Stimulated activated memory B cell treated with anti-CD40 and anti-IgM and Interleukin-4, amounts not matched to agents 10 μg/mL and 1 μg/mL and 100 μg/mL, for 72 hours (primary cell): ENCODE measurements around the gene PRAMEF5.
A peak's percentile ranks its signal among the peaks of the same experiment; 100 is the strongest.
"Not testable (repeated sequence)": the region's sequence is repeated elsewhere in the genome, so short reads cannot be mapped to it uniquely, and the experiment has no call there.

ENCODE experiments used
- ATAC-seq: fragments of 150-1000 bp; cut with Tn5 transposase; 2 replicates; pipeline ENCODE4 v1.10.0; 2021
- H3K27ac Mint-ChIP-seq: one replicate; pipeline ENCODE4 v1.8.0; 2022; ENCODE audit warnings: mild to moderate bottlenecking, mixed read lengths
- H3K27me3 Mint-ChIP-seq: one replicate; pipeline ENCODE4 v1.8.0; 2022; ENCODE audit warnings: mixed read lengths
- H3K36me3 Mint-ChIP-seq: one replicate; pipeline ENCODE4 v1.8.0; 2022; ENCODE audit warnings: mixed read lengths
- H3K4me1 Mint-ChIP-seq: one replicate; pipeline ENCODE4 v1.8.0; 2022; ENCODE audit warnings: mixed read lengths
- H3K4me3 Mint-ChIP-seq: one replicate; pipeline ENCODE4 v1.8.0; 2022; ENCODE audit warnings: mild to moderate bottlenecking, moderate library complexity, mixed read lengths
- H3K9me3 Mint-ChIP-seq: one replicate; pipeline ENCODE4 v1.8.0; 2022; ENCODE audit warnings: mixed read lengths

PRAMEF5 gene

DNA sequence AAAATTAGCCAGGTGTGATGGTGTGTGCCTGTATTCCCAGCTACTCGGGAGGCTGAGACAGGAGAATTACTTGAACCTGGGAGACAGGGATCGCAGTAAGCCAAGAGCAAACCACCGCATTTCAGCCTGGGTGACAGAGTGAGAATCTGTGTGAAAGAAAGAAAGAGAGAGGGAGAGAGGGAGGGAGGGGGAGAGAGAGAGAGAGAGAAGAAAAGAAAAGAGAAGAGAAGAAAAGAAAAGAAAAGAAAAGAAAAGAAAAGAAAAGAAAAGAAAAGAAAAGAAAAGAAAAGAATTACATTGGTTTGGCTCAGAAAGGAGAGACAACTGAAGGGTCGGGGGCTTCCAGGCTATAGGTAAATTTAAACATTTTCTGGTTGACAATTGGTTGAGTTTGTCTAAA lies 14.4 kb upstream of the PRAMEF5 start:
- not testable (repeated sequence) for H3K9me3 Mint-ChIP-seq, ATAC-seq, H3K4me1 Mint-ChIP-seq, H3K4me3 Mint-ChIP-seq, H3K27ac Mint-ChIP-seq, H3K36me3 Mint-ChIP-seq, H3K27me3 Mint-ChIP-seq

DNA sequence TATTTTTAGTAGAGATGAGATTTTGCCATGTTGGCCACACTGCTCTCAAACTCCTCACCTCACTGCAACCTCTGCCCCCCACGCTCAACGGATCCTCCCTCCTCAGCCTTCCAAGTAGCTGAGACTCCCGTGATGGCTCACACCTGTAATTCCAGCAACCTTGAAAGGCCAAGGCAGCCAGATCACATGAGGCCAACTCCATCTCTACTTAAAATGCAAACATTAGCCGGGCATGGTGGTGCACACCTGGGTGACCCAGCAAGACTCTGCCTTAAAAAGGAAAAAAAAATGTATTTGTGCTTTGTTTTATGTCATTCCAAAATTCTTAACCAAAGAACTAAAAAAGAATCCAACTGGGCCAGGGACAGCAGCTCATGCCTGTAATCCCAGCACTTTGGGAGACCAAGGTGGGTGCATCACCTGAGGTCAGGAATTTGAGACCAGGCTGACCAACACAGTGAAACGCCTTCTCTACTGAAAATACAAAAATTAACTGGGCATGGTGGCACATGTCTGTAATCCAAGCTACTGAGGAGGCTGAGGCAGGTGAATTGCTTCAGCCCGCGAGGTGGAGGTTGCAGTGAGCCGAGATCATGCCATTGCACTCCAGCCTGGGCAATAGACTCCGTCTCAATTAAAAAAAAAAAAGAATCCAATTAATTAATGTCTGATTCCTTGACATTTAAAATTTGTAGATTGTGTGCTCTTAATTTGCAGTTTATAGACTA lies 10.3 kb upstream of the PRAMEF5 start:
- not testable (repeated sequence) for H3K27ac Mint-ChIP-seq, H3K27me3 Mint-ChIP-seq

DNA sequence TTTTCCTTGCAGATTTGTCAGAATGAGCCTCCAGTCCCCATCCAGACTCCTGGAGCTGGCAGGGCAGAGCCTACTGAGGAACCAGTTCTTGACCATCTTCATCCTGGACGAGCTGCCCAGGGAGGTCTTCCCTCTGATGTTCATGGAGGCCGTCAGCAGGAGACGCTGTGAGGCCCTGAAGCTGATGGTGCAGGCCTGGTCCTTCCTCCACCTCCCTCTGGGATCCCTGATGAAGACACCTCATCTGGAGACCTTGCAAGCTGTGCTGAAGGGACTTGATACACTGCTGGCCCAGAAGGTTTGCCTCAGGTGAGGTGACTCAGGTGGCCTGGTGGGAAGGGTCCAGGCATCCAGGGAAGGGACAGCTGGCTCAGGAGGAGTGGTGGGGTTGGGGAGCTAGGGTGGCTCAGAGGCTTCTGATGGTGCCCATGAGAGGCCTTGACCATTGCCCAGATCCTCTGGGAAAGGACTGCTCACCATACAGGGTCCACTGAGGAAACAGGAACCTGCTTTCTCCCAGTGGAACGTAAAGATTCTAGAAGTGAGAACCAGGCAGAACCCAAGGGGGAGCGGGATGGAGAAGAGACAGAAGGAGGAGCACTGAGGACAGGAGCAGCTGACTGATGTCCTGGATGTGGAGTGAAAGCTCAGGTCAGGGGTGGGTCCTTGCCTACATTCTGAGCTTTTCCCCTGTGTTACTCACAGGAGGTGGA lies 8.0 kb upstream of the PRAMEF5 start:
- not testable (repeated sequence) for ATAC-seq, H3K27me3 Mint-ChIP-seq

More for the DNA sequence above, 10.3 kb upstream of the PRAMEF5 start:
- not testable (repeated sequence) for H3K36me3 Mint-ChIP-seq, H3K4me3 Mint-ChIP-seq, H3K9me3 Mint-ChIP-seq, H3K4me1 Mint-ChIP-seq
- ATAC-seq, result peak; percentile 13

DNA sequence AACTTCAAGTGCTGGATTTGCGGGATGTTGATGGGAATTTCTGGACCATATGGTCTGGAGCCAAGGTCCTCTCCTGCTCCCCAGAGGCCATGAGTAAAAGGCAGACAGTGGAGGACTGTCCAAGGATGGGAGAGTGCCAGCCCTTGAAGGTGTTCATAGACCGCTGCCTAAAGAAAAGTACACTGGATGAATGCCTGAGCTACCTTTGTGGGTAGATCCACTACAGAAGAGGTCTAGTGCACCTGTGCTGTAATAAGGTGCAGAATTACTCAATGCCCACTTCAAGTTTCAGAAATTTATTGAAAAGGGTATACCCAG lies 7.5 kb upstream of the PRAMEF5 start:
- not testable (repeated sequence) for ATAC-seq, H3K9me3 Mint-ChIP-seq, H3K36me3 Mint-ChIP-seq, H3K27me3 Mint-ChIP-seq, H3K4me3 Mint-ChIP-seq, H3K4me1 Mint-ChIP-seq, H3K27ac Mint-ChIP-seq

More for the DNA sequence above, 8.0 kb upstream of the PRAMEF5 start:
- not testable (repeated sequence) for H3K4me1 Mint-ChIP-seq, H3K9me3 Mint-ChIP-seq, H3K36me3 Mint-ChIP-seq, H3K27ac Mint-ChIP-seq, H3K4me3 Mint-ChIP-seq

DNA sequence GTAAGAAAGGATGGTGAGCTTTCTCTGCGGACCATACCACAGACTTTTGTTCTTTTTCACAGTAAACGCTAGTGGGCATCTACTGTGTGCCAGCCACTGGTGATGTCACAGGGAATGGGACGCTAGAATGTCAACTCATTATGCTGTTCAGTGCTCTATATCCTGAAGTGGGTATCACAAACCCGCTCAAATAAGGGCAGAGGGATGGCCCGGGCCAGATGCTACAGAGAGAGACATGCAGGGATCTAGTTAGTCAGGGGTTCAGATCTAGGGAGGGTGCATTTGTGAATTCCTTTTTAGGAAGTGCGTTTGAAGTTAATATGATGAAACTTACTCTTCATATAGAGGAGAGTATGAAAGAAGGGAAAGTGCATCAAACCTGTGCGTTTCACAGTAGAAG lies 6.9 kb upstream of the PRAMEF5 start:
- not testable (repeated sequence) for H3K27me3 Mint-ChIP-seq, H3K4me1 Mint-ChIP-seq, H3K9me3 Mint-ChIP-seq, H3K36me3 Mint-ChIP-seq, H3K27ac Mint-ChIP-seq, H3K4me3 Mint-ChIP-seq
- peak; percentile 45 for ATAC-seq

DNA sequence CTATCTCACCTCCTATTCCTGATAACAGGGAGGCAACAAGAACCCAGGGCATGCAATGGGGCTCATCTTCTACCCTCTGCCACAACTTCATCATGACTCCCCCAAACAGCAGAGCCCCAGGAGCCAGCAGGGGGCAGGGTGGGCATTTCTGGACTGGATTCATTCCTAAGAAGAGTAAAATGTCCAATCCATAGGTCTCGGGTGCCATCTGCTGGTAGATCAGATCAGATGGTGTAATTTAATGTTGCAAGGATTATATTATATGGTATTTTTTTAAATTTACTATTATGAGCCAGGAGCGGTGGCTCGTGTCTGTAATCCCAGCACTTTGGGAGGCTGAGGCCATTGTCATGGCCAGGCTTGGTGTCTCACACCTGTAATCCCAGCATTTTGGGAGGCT lies 11.1 kb downstream of the PRAMEF5 start:
- H3K27ac Mint-ChIP-seq, H3K9me3 Mint-ChIP-seq, H3K4me3 Mint-ChIP-seq, H3K27me3 Mint-ChIP-seq, ATAC-seq, H3K36me3 Mint-ChIP-seq, H3K4me1 Mint-ChIP-seq: not testable (repeated sequence)

DNA sequence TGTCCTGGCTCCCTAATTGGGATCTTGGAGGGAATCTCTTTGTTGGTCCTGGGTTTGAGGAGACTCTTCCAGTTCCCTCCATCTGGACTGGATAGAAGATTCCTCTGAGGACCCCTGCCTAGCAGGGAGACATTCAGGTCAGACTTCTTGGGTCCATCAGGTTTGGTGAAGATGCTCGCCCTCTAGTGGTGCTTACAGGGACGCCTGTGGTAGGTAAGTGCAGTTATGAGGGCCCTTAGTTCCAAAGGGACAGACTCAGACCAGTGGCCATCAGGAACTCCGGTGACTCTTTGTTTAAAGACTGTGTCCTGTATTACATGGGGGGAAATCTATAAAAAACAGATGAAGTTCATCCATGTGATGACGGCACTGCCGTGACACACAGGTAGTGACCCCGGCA lies 23.0 kb downstream of the PRAMEF5 start:
- not testable (repeated sequence) for H3K27ac Mint-ChIP-seq, H3K36me3 Mint-ChIP-seq, H3K9me3 Mint-ChIP-seq, H3K4me1 Mint-ChIP-seq, ATAC-seq, H3K4me3 Mint-ChIP-seq, H3K27me3 Mint-ChIP-seq

DNA sequence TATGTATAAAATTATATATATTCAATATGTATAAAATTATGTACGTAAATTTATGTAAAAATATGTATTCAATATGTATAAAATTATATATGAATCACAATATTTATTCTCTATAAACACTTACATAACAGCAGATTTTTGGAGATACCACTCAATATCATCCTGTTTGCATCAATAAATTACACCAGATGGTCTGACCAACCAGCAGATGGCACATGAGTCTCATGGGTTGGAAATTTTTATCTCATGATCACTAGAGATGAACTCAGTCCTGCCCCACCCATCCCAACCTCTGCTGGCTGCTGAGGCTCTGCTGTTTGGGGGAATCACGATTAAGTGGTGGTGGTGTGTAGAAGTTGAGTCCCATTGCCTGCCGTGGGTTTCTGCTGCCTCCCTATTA lies 25.6 kb downstream of the PRAMEF5 start:
- H3K27ac Mint-ChIP-seq, H3K36me3 Mint-ChIP-seq, H3K9me3 Mint-ChIP-seq, ATAC-seq, H3K27me3 Mint-ChIP-seq, H3K4me1 Mint-ChIP-seq, H3K4me3 Mint-ChIP-seq: not testable (repeated sequence)

DNA sequence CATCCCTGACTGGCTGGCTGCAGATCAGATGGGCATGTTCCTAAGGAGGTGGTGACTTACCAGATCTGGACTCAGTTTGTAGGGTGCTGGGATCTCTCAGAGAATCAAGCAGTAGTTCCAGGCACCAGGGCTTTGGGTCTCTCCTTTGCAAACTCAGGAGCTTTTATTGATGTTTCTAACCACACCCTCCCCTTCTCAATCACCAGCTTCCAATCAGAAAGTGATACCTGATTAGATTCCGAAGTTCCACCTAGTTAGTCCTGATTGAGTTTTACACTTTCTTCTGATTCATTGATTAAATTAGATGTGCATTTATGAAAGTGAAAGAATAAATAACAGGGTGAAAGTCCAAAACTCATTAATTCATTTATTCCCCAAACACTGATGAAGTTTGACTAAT lies 31.0 kb downstream of the PRAMEF5 start, which contains the start of gene PRAMEF8:
Gene PRAMEF8, minus strand, starts transcription at position 101 of the 400 bp plus-strand sequence. CDS start 1,046 bp downstream, outside the sequence.
- not testable (repeated sequence) for H3K27ac Mint-ChIP-seq, H3K4me1 Mint-ChIP-seq, H3K4me3 Mint-ChIP-seq, H3K9me3 Mint-ChIP-seq, H3K27me3 Mint-ChIP-seq, H3K36me3 Mint-ChIP-seq, ATAC-seq

DNA sequence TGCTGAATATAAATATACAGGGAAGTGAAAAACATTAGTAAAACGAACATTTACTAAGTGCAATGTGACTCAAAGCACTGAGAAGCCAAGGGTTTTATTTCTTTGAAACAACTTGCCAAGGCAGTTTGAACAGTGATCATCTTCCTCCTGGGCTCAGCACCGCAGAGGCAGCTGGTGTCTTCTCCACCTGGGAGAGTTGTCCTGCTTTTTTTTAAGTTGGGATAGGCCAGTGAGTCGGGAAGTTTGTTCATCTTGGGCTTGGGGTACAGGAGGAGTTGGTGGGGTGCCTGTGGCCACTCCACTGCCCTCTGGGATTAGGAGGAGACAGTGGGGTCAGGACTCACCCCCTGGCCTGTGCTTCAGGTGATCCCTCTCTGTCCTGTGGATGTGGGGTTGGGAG lies 35.0 kb downstream of the PRAMEF5 start:
- H3K4me3 Mint-ChIP-seq, result not testable (repeated sequence)

DNA sequence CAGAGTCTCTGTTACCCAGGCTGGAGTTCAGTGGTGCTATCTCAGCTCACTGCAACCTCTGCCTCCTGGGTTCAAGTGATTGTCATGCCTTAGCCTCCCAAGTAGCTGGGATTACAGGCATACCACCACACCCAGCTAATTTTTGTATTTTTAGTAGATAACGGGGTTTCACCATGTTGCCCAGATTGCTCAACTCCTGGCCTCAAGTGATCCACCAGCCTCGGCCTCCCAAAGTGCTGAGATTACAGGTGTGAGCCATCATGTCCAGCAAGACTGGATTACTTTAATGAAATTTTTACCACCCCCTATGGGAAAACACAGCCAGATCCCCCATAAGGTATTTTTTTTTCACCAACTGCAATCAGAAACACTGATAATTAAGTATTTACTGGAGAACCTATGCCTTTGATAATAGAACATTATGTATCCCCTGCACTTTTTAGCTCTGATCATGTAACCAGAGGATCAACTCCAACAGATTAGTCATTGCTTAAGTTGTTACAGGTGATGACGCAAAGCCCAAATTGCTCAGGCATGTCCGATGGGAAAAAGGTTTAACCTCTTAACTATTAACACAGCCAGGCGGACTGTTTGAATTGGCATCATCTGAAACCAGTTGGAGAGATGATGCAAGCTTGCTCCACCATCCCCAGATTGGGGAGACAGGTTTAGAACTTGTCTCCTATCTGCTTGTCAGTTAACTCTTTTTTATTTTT lies 43.4 kb downstream of the PRAMEF5 start:
- not testable (repeated sequence) for ATAC-seq, H3K4me1 Mint-ChIP-seq, H3K27ac Mint-ChIP-seq, H3K4me3 Mint-ChIP-seq, H3K27me3 Mint-ChIP-seq, H3K9me3 Mint-ChIP-seq, H3K36me3 Mint-ChIP-seq

More for the DNA sequence above, 35.0 kb downstream of the PRAMEF5 start:
- not testable (repeated sequence) for ATAC-seq, H3K27ac Mint-ChIP-seq, H3K27me3 Mint-ChIP-seq, H3K4me1 Mint-ChIP-seq, H3K36me3 Mint-ChIP-seq, H3K9me3 Mint-ChIP-seq

DNA sequence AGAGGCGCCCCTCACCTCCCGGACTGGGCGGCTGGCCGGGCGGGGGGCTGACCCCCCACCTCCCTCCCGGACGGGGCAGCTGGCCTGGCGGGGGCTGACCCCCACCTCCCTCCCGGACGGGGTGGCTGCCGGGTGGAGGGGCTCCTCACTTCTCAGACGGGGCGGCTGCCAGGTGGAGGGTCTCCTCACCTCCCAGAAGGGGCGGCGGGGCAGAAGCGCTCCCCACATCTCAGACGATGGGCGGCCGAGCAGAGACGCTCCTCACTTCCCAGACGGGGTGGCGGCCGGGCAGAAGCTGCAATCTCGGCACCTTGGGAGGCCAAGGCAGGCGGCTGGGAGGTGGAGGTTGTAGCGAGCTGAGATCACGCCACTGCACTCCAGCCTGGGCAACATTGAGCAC lies 44.7 kb downstream of the PRAMEF5 start:
- not testable (repeated sequence) for H3K4me3 Mint-ChIP-seq, H3K36me3 Mint-ChIP-seq, H3K27me3 Mint-ChIP-seq, H3K27ac Mint-ChIP-seq, ATAC-seq, H3K4me1 Mint-ChIP-seq, H3K9me3 Mint-ChIP-seq

DNA sequence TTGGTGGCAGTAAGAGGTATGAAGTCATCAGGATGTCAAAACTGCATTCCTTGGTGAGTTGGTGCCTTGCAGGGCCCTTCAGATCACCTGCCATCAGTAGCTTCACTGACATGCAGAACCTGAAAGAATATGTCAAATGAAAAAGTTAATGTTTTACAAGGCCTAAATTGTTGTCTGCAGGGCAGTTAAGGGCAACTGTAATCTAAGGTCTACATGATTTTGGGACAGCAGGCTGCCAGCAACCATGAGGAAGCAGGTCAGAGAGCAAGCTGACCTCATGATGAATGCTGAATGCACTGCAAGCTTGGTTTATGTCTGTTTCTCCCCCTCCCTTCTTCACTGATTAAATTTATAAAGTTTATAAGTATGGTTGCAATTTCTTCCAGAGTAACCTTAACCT lies 48.2 kb downstream of the PRAMEF5 start:
- not testable (repeated sequence) for H3K4me1 Mint-ChIP-seq, ATAC-seq, H3K9me3 Mint-ChIP-seq, H3K27me3 Mint-ChIP-seq, H3K27ac Mint-ChIP-seq, H3K4me3 Mint-ChIP-seq, H3K36me3 Mint-ChIP-seq

DNA sequence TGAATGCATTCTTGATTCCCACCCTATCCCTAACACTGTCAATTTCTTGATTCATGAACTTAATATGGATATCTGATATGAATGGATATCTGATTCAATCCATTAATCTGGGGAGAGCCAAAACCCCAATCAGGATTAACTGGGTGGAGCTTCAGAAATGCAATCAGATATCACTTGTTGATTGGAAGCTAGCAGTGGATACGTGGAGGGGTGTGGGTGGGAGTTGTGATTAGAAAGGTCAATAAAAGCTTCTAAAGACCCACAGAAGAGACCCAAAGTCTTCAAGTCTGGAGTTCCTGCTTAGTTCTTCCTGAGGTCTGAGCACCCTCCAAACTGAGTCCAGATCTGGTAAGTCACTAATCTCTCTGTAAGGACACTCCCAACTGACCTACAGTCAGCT lies 49.2 kb downstream of the PRAMEF5 start, which contains the start of gene PRAMEF33:
Gene PRAMEF33, plus strand, starts transcription at position 301 of the 400 bp plus-strand sequence. CDS start 2,416 bp downstream, outside the sequence.
- H3K27me3 Mint-ChIP-seq, ATAC-seq, H3K4me1 Mint-ChIP-seq, H3K9me3 Mint-ChIP-seq, H3K27ac Mint-ChIP-seq, H3K36me3 Mint-ChIP-seq, H3K4me3 Mint-ChIP-seq: not testable (repeated sequence)
